A172 (cell line): ENCODE results near the gene RPTOR. TPM values are rescaled to one million over a fixed set of nuclear protein-coding genes. Genes with fewer than 3 reads are reported as not detected.

Source experiments
- DNase-seq: peaks from one replicate; pipeline ENCODE4 v3.0.0-alpha.2; 2015; ENCODE audit warnings: low spot score
- total RNA-seq: library from RNA; depleted of rRNA; stranded (reverse); fragments of >200 nt; shearing (Covaris generic); gene quantifications from 2 replicates; pipeline ENCODE4 v1.2.3, GENCODE V29; 2014

The RPTOR gene
- total RNA-seq, 1 experiment from 2014 or later = 20.7 TPM

- DNase-seq = no peak
Measured at GRCh38 chr17:80780381-80781198, 236.0 kb downstream of the RPTOR start.

GRCh38 chr17:80781211-80781610 lies 236.6 kb downstream of the RPTOR start:
- DNase-seq = no peak

GRCh38 chr17:80781807-80782277 lies 237.2 kb downstream of the RPTOR start:
- DNase-seq = no peak

- peak; percentile 51 for DNase-seq
Measured at GRCh38 chr17:80782536-80783427, 238.1 kb downstream of the RPTOR start.

GRCh38 chr17:80783486-80783885 lies 238.8 kb downstream of the RPTOR start:
- DNase-seq = no peak

- DNase-seq = no peak
Measured at GRCh38 chr17:80783971-80784370, 239.3 kb downstream of the RPTOR start.

GRCh38 chr17:80785477-80786178 lies 241.0 kb downstream of the RPTOR start:
- DNase-seq = no peak

GRCh38 chr17:80786470-80786869 lies 241.8 kb downstream of the RPTOR start:
- no peak for DNase-seq

- no peak for DNase-seq
Measured at GRCh38 chr17:80786887-80787286, 242.2 kb downstream of the RPTOR start.

- no peak for DNase-seq
Measured at GRCh38 chr17:80787881-80788280, 243.2 kb downstream of the RPTOR start.

- peak; percentile 92 for DNase-seq
Measured at GRCh38 chr17:80789356-80789902, 244.8 kb downstream of the RPTOR start.

GRCh38 chr17:80790021-80790765 lies 245.6 kb downstream of the RPTOR start:
- no peak for DNase-seq

- no peak for DNase-seq
Measured at GRCh38 chr17:80790981-80791742, 246.5 kb downstream of the RPTOR start.

- DNase-seq = peak; percentile 96
Measured at GRCh38 chr17:80791758-80792284, 247.2 kb downstream of the RPTOR start.

- DNase-seq = no peak
Measured at GRCh38 chr17:80792373-80792781, 247.7 kb downstream of the RPTOR start.

- DNase-seq = no peak
Measured at GRCh38 chr17:80793421-80793820, 248.8 kb downstream of the RPTOR start.

- DNase-seq = no peak
Measured at GRCh38 chr17:80793851-80794267, 249.2 kb downstream of the RPTOR start.

GRCh38 chr17:80794281-80795089 lies 249.8 kb downstream of the RPTOR start:
- no peak for DNase-seq

GRCh38 chr17:80795090-80795580 lies 250.5 kb downstream of the RPTOR start:
- no peak for DNase-seq
